CD4-positive, alpha-beta T cell treated with Interleukin-17A for 4 hours (primary cell): Measurements from ENCODE around the gene USP28.

Experiments used
- DNase-seq: peaks from one replicate; pipeline ENCODE4 v3.0.0-alpha.2; 2020; ENCODE audit warnings: mixed read lengths

Gene USP28

DNA sequence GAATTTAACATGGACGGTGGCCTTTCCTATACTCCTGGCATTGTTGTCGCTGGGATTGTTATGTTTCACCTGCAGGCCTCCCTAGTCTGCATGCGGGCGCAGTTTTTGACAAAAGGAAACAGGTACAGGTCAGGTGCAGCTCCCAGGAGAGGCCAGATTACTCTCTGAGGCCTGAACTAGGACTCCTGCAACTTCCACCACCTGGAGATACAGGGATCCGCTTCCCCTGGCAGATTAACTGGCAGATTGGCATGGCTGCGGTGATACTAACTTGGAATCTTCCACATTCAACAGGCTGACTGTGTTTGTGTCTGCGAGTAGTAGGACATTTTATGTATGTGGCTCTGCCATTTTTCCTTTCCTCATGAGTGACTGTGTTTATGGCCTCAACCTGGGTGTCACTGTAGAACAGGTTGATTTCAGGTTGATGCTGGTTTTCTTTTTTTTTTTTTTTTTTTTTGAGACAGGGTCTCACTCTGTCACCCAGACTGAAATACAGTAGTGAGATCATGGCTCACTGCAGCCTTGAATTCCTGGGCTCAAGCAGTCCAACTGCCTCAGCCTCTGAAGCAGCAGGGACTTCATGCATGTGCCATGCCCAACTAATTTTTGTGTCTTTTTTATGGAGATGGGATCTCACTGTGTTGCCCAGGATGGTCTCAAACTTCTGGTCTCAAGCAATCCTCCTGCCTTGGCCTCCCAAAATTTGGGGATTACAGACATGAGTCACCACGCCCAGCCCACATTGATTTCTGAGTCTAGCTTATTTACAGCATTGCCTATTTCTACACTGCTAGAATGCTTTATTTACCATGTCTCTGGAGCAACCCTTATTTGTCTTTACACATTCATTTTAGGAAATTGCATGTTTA lies 1.7 kb upstream of the USP28 start:
- DNase-seq: peak; percentile 4

DNA sequence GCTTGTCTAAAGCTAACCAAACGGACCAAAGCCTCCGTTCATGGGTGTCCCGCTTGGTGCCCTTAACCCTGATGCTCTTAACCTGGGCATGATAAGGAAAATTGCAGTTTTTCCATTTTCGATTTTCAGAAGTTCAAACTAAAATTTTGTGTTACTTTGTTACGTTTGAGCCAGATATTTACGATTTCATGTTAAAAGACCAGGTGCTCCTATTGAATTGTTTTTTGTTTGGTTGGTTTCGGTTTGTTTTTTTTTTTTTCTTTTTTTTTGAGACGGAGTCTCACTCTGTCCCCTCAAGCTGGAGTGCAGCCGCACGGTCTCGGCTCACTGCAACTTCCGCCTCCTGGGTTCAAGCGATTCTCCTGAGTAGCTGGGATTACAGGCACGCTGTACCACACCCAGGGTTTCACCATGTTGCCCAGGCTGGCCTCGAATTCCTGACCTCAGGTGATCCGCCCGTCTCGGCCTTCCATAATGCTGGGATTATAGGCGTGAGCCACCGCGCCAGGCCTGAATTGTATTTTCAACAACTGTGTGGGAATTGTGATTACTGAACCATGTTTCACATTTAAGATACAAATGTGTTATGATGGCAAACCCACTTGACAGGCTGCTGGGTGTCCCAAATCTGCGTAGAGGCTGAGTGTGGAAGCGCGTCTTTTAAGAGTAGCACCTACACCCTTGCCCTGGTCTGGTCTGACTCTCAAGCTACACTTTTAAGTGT lies 864 bp upstream of the USP28 start:
- peak; percentile 4 for DNase-seq

DNA sequence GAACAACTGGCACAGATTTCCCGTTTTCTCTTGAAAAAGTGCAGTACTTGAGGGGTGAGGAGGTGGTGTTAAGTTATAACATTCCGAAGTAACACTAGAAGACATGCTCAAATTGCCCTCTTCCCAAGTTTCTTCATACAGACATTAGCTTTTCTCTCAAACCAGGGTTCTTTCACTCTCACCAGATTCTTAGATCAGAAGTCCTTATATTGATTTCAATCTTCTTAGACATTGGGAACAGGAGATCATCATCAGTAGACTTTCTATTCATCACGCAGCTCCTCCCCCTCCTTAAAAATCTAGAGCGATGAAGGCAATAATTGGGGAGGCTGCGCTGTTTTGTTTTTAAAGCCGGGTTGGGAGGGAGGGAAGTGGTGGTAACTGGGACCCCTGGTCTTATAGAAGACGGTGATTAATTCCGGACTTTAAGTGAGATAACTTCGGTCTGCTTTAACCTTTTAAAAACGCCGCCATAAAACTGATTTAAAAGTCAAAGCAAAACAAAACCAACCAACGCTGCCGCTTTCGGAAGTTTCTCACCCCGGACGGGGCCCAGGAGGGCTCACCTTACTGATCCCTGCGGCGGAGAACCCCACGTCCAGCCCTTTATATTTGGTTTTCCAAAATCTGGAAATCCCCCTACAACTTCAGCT lies 665 bp downstream of the USP28 start:
- no peak for DNase-seq

DNA sequence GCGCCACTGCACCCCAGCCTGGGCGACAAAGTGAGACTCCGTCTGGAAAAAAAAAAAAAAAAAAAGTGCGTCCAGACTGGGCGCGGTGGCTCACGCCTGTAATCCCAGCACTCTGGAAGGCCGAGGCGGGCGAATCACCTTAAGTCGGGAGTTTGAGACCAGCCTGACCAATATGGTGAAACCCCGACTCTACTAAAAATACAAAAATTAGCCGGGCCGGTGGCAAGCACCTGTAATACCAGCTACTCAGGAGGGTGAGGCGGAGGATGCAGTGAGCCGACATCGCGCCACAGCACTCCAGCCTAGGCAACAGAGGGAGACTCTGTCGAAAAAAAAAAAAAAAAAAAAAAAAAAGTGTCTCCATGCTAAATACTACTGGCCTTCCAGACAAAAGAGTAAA lies 1.3 kb downstream of the USP28 start:
- no peak for DNase-seq

DNA sequence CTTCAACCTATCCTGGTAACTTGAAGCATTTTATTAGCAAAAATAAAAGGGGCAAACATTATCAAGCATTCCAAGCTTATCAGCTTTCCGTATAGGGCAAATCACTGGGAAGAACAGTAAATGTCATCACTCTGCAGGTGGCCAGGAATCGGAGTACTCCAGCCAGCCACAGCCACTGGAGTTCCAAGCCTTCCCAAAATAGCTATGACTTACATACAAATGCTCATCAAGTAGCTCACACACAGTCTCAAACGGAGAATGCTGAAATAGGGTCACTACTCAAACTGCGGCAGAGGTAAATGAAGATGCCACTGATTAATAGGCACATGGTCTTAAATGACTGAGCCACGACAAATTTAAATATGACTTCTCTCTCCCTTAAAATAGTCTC lies 2.1 kb downstream of the USP28 start:
- DNase-seq: no peak

DNA sequence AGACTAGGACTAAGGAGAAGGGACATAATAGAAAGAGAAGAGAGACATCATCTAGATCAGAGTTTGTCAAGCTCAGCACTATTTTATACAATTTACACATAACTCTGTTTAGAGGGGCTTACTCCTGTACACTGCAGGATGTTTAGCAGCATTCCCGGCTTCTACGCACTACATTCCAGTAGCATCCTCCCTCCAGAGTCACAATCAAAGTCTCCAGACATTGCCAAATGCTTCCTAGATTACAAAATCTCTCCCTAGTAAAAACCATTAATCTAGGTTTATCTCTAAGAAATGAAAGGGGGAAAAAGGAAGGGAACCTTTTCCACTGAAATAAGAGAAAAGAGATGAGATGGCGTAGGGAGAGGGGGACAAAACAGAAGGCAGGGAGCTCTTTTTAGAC lies 4.0 kb downstream of the USP28 start:
- DNase-seq: no peak

DNA sequence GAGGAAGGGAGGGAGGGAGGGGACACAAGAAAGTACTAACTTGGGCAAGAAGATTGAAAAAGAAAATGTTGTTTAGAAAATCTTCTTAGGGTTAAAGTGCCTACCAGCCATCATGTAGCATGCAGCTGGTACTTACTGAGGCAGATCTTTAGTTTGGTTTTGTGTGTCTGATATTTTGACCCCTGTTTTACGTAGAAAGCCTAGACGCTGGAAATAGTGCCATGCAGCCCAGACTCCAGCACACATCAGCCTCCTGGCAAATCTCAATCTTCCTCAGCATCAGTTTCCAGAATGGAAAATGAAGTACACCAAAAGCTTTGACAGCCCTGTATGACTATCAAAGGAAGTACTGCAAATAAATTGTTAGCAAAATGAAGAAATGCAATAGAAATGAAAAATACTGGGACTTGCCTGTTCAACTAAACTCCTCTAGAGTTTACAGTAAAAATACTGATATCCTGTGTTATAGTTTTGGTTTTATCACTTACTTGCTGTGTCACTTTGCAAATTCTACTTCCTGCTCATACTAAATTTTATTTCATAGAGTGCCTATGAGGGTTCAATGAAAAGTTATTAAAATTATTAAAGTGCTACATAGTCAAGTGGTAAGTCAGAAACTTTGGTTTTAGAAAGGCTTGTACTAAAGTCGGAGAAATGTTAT lies 7.4 kb downstream of the USP28 start:
- DNase-seq: no peak

DNA sequence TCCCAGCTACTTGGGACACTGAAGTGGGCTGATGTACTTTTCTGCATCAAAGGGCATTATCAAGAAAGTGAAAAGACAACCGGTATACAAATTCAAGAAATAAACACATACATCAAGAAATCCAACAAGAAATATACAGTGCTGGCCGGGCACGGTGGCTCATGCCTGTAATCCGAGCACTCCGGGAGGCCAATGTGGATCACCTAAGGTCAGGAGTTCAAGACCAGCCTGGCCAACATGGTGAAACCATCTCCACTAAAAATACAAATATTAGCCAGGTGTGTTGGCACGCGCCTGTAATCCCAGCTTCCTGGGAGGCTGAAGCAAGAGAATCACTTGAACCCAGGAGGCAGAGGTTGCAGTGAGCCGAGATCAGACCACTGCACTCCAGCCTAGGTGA lies 9.5 kb downstream of the USP28 start:
- DNase-seq: no peak

DNA sequence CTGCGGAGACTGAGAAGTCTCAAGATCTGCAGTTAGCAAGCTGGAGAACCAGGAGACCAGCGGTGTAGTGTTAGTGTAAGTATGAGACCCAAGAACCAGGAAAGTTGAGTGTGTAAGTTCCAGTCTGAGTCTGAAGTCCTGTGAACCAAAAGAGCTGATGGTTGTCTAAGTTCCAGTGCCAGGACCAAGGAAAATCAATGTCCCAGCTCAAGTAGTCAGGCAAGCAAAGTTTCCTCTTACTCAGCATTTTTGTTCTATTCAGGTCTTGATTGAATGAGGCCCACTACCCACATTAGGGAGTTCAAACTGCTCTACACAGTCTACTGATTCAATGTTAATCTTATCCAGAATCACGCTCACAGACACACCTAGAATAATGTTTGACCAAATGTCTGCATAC lies 11.0 kb downstream of the USP28 start:
- DNase-seq: no peak

DNA sequence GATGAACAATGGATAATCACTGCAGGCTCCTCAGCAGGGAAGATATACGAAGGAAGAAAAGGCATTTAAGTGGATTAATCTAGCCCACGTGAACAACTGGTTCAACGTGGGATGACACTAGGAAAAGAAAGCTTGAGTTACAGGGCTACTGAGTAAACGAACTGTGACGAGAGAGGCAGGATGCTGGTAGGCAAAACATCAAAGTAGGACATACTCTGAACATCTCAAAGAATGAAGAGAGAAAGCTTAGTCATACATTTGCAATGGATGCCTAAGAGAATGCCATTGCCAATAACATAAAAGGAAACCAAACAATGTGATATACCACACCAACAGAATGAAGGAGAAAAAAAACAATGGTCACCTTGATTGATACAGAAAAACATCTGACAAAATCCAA lies 12.9 kb downstream of the USP28 start:
- no peak for DNase-seq

DNA sequence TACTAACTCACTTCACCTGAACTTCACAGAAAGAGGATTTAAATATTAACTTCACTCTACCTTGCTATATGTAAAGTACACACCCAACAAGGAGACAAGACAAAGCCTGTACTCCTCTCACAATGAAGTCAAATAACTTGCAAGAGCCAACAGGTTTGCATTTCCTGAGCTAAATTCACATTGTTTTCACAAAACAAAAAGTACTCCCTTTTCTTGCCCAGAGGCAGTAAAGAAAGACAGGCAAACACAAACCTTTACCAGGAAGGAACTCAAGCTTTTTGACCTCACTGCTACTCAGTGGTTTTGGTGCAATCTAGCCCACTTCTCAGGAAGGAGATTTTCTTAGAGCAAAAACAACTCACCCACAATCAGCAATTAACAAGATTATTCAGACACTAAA lies 15.7 kb downstream of the USP28 start:
- no peak for DNase-seq

DNA sequence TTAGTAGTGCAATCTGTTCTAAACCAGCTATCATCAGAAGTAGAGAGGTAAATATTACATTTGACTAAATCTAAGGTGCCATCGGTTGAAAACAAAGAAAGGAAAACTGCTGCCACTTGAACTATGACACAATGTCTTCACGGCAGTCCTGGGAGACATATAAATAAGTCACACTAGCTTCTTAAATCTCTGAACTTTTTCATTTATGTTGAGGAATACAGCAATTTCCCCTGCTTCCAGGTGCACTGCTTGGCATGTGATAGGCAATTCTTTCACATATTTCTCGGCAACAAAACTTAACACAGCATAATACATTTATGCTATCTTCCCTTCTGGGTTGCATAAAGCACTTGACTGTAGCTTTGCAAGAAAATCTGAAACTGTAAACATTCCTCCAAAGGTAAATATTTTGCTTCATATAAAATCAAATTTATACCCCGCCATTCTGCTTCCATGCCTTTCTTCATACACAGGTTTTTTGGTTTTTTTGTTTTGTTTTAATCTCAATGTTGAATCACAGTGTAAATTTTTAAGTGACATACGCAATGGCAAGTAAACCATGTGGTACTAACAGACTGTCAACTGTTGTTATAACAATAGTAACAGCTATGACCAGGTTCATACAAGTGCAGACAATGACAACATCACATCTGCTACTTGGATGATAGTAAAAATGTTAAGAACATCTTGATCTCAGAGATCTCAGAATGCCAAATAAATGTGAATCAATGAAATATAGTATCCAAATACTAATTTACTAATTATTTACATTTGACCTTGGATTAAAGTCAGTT lies 18.2 kb downstream of the USP28 start:
- no peak for DNase-seq

DNA sequence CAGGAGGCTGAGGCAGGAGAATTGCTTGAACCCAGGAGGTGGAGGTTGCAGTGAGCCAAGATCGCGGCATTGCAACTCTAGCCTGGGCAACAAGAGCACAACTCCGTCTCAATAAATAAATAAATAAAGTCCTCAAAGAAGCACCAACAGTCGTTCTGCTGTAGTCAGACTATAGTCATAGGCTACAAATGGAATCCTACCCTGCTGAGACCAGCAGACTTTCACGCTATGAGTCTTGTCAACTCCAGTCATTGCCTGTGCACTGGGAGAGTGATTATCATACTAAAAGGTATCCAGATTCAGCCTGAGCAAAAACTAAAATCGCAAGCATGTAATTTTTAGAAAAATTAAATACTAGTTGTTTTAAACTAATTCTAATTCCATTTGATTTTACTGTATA lies 19.6 kb downstream of the USP28 start:
- no peak for DNase-seq

DNA sequence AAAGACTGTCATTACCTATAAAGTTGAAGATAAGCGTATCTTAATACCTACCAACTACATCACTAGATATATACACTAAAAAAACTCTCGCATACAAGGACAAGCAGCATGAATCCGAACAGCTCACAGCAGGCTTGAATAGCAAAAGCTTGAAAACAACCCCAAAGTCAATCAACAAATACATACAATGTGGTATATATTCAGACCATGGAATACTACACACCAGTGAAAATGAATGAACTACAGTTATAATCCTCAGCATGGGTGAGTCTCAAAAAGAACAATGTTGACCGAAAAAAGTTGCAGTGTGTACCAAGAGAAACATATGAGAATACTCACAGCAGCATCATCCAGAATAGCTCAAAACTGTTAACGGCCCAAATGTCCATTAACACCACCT lies 25.2 kb downstream of the USP28 start:
- DNase-seq: no peak

DNA sequence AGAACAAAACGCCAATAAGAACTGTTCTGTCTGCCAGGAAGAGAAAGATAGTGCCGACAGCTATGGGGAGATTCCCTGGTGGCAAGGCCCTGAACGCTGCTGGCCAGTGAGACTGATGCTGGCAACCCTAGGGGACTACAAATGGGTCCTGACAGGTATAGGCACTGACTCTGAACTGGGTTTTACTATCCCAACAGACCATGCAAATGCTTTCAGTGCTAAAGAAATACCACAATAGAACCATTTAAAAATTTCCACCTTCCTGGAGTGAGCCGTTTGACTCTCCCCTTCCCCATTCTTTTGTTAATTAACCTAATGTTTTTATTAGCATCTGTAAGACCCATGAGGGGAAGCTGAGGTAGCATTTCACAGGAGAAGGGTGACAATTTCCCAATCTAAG lies 25.7 kb downstream of the USP28 start:
- no peak for DNase-seq

DNA sequence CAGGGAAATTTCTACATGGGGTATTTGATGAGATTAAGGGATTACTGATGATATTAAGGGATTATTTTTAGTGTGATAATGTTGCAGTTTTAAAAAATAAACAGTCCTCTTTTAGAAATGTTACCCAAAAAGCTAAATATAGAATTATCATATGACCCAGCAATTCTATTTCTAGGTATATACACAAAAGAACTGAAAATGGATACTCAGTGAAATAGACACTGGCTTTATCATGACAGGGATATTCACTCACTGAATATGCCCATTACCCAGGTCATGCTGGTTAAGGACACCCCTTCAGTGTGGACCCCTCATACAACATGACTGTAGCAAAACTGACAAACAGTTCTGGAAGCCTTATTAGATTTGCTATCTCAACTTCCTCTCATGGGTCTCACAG lies 27.8 kb downstream of the USP28 start:
- DNase-seq: no peak

DNA sequence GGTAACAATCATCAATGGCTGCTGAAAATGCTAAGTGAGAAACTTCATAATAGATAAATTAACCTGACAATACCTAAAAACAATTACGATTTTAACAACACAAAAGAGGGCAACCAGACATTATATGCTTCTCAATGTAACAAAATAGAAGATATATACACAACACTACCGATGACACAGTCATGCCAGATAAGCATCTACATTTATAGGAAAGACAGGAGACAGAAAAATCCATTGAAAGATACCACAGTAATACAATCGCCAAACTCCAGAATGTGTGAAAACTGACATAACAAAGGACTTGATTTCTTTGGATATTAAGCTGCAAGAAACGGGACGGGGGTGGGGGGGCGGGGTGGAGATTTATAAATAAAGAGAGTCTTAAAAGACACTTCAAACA lies 28.3 kb downstream of the USP28 start:
- no peak for DNase-seq

DNA sequence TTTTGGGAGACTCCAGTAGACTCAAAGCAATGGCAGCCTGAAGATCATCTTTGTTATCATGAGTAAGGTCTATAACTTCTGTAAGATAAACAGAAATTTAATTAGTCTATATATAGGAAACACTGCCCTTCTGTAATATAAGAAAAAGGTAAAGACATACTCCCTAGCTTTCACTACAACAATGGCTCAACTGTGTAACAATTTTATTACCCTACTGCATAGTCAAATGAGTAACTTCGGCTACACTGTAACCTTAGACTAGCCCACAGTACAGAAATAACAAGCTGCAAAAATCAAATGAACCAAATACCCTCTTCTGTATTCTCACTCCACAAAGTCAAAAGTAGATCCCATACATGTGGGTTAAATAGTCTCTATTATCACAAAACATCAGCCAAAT lies 33.7 kb downstream of the USP28 start:
- DNase-seq: no peak

DNA sequence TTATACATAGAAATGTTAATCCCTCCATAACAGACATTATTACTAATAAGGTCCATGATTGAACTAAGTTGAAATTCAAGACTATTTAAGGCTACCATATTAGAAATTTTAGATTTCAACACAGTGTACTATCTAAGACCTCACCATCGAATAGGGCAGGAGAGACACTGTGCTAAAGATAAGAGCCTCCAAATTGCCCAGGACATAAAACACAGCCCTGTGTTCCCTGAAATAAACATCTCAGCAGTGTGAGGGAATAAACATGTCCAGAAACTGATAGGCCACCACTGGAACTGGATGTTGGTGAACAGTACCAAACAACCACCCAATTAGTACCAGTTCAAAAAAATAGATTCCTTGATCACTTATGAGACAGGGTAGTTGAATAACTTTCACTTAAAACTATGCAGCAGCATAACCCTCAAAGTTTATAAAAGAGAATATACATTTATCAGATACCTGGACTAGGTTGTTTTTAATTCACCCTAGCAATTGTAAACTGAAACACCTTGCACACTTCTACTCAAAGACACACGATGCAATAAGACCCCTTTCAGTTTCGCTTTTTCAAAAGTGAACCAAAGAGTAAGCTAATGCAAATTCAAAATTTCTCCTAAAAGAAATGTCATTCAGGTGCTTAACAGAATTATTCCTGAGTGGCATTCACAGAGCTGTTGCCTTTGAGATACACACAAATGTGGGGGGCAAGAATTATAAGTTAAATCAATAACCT lies 34.3 kb downstream of the USP28 start:
- no peak for DNase-seq

DNA sequence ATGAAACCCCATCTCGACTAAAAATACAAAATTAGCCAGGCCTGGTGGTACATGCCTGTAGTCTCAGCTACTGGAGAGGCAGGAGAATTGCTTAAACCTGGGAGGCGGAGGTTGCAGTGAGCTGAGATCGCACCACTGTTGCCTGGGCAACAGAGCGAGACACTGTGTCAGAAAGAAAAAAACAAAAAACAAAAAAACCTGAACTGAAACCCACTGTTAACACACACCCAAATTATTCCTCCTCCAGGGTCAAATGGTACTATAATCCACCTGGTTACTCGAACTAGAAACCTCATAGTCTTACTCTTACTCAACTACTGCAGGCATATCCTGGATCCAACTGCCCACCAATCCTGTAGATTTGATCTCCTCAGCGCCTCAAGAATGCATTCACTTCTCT lies 35.5 kb downstream of the USP28 start:
- no peak for DNase-seq

DNA sequence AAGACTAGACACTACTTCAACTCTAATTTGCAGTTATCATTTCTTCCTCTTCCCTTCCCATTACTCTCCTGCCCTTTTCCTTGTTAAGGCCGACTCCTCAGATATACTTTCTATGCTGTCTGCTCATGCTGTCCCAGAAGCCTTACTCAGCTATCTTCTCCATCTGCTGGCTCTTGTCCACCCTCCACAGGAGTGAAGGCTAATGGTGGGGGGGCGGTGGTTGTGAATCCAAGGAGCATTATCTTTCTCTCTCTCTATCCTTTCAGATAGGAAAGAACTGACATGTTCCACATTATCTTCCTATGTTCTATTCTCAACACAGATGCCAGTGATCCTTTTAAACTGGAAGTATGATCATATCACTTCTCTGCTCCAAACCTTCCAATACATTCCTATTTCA lies 37.4 kb downstream of the USP28 start:
- no peak for DNase-seq

DNA sequence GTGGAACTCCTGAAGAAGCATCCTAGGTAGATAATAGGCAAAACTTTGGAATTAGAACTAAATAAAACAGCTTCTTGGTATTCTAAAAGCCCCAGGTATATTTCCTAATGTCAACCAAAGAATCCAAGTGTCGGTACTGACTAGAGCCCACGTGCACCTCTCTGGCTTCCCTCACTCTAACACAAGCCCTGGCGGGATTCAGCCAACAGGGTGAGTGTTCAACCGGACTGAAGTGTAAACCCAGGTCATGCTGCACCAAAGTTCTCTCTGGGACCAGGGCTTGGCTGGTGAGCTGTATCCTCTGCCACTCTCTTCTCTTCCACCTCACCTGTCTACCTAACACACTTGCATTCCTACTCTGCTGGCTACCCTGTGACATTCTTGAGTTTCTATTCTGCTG lies 40.1 kb downstream of the USP28 start:
- no peak for DNase-seq
